Thymus (tissue), 11 donors: ENCODE data around the gene GUK1. TPM values are rescaled to one million over a fixed set of nuclear protein-coding genes. Genes with fewer than 3 reads are reported as not detected.
"Not testable (repeated sequence)": the region's sequence is repeated elsewhere in the genome, so short reads cannot be mapped to it uniquely, and the experiment has no call there.

Experiments used
- DNase-seq, 9 donors: peaks; one replicate each; pipeline ENCODE4 v3.0.0-alpha.2; 2013; ENCODE audit warnings: low spot score in 9 of 9, low read depth in 6 of 9, missing footprints in 1 of 9
- H3K27ac ChIP-seq, 2 donors: one replicate each; pipeline ENCODE4 v1.5.1; 2013; ENCODE audit warnings: control low read depth in 1 of 2, low read depth in 1 of 2, low read length in 1 of 2, mild to moderate bottlenecking in 1 of 2, moderate library complexity in 1 of 2
- H3K27me3 ChIP-seq, 2 donors: one replicate each; pipeline ENCODE4 v1.5.1; 2013; ENCODE audit warnings: low read length in 1 of 2; ENCODE audit not compliant: control insufficient read depth in 2 of 2, insufficient read depth in 1 of 2
- H3K36me3 ChIP-seq, 2 donors: one replicate each; pipeline ENCODE4 v1.5.1; 2013; ENCODE audit warnings: low read length in 1 of 2, mild to moderate bottlenecking in 1 of 2, moderate library complexity in 1 of 2; ENCODE audit not compliant: control insufficient read depth in 2 of 2, insufficient read depth in 2 of 2
- H3K4me1 ChIP-seq, 2 donors: one replicate each; pipeline ENCODE4 v1.5.1; 2013; ENCODE audit warnings: low read length in 2 of 2; ENCODE audit not compliant: control insufficient read depth in 2 of 2, insufficient read depth in 2 of 2
- H3K4me3 ChIP-seq, 2 donors: one replicate each; pipeline ENCODE4 v1.5.1; 2013; ENCODE audit warnings: low read length in 2 of 2, control low read depth in 1 of 2, mild to moderate bottlenecking in 1 of 2
- H3K9me3 ChIP-seq, 2 donors: one replicate each; pipeline ENCODE4 v1.5.1; 2013; ENCODE audit warnings: low read length in 1 of 2, mild to moderate bottlenecking in 1 of 2; ENCODE audit not compliant: control insufficient read depth in 2 of 2, insufficient read depth in 1 of 2
- WGBS: extraction: QIAGEN DNeasy Blood & Tissue Kit; methylation state at CpG from one replicate; pipeline ENCODE4 v1.1.7; 2013; 5-methylcytosine and 5-hydroxymethylcytosine counted together
- polyA plus RNA-seq: library from polyadenylated mRNA; stranded (reverse); fragments of 200-250 nt; gene quantifications from one replicate; pipeline ENCODE4 v1.2.3, GENCODE V29; 2013
- total RNA-seq: library from RNA; stranded (reverse); fragments of 120-200 nt; gene quantifications from one replicate; pipeline ENCODE4 v1.2.4, GENCODE V29; 2013
- donor health status: healthy.

Gene GUK1
- total and polyA plus RNA-seq, 2 donors, result 313 to 370 TPM

DNA sequence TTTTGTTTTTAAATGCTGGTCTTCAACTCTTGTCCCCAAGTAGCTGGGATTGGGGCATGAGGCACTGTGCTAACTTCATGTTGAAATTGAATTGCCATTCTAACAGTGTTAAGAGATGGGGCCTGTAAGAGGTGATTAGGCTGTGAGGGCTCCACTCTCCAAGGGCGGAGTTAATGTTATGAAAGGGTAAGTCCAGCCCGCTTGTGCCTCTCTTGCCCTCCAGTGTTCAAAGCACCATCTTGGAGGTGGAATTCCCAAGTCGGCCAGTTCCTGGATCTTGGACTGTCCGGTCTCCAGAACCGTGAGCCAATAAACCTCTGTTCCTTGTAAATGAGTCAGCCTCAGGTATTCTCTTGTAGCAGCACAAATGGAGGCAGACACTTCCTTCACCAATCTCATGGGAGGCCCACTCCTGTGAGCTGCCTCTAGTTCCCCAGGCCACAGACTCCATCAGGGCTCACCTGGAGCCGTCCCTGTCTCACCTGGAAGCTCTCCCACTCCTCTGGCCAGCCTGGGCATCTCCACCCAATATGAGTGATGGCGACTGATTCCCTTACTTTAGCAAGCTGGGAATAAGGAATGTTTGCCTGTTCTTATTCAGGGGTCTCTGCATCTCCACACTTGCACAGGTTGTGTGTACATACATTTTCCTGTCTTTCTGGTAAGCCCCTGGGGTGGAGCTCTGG lies 41.0 kb downstream of the GUK1 start:
- Histone ChIP-seq H3K36me3 (no peaks in the 10 kb centered on the region), H3K27me3 (no peaks in the 10 kb centered on the region), H3K9me3 (no peaks in the 10 kb centered on the region), H3K27ac (no peak overlapping the region), H3K4me3 (no peak overlapping the region), H3K4me1 (no peaks in the 10 kb centered on the region)
- WGBS, result 98% methylated on average over 7 of the region's 7 CpGs
- DNase-seq, result no peak

GRCh38 chr1:228181645-228182034 lies 41.6 kb downstream of the GUK1 start:
- 97% methylated on average over 9 of the region's 9 CpGs for WGBS
- H3K27ac ChIP-seq, result no peak overlapping the region
- H3K4me3 ChIP-seq, result no peak overlapping the region
- no peaks in the 10 kb centered on the region for H3K36me3 ChIP-seq
- no peaks in the 10 kb centered on the region for H3K9me3 ChIP-seq
- H3K27me3 ChIP-seq, result no peaks in the 10 kb centered on the region
- H3K4me1 ChIP-seq, result no peaks in the 10 kb centered on the region
- no peak for DNase-seq

DNA sequence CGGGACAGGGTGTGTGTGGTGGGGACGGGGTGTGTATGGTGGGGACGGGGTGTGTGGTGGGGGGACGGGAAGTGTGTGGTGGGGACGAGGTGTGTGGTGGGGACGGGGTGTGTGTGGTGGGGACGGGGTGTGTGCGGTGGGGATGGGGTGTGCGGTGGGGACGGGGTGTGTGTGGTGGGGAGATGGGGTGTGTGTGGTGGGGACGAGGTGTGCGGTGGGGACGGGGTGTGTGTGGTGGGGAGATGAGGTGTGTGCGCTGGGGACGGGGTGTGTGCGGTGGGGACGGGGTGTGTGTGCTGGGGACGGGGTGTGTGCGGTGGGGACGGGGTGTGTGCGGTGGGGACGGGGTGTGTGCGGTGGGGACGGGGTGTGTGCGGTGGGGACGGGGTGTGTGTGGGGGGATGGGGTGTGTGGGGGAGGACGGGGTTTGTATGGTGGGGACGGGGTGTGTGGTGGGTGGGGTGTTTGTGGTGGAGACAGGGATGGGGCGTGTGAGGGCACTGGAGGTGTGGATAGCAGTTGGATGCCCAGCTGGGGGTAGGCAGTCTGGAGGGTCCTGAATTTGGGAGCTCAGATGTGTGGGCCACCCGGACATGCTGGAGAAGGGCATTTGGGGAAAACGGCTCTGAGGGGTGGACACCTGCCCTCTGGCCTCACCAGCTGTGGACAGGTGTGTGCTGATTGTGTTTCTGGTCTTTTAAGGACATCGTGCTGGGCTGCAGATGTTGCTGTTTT lies 42.4 kb downstream of the GUK1 start:
- Histone ChIP-seq H3K27ac (no peak overlapping the region), H3K4me1 (no peaks in the 10 kb centered on the region), H3K4me3 (no peak overlapping the region), H3K27me3 (no peaks in the 10 kb centered on the region), H3K36me3 (no peaks in the 10 kb centered on the region), H3K9me3 (no peaks in the 10 kb centered on the region)
- no peak for DNase-seq
- WGBS, result 89% methylated on average over 32 of the region's 32 CpGs

- Histone ChIP-seq H3K9me3 (no peaks in the 10 kb centered on the region), H3K27ac (no peak overlapping the region), H3K4me1 (no peaks in the 10 kb centered on the region), H3K27me3 (no peaks in the 10 kb centered on the region), H3K36me3 (no peaks in the 10 kb centered on the region), H3K4me3 (no peak overlapping the region)
- WGBS, result 97% methylated on average over 7 of the region's 7 CpGs
- DNase-seq, result no peak
Measured at GRCh38 chr1:228184152-228184551, 44.1 kb downstream of the GUK1 start.

DNA sequence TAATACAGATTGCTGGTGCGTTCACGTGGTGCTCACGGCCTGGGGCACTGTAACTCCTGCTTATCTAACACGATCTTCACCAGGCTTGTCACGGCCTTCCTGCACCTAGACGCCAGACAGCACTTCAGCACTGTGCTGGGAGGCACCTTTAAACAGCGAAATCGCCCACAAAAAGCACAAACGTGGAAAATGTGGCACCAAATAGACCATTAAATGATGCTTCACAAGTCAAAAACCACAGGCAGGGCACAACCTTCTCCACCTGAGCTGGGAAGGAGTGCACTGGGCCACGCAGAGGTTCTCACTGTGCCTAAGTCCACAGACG lies 45.5 kb downstream of the GUK1 start:
- H3K9me3 ChIP-seq, result no peaks in the 10 kb centered on the region
- DNase-seq, result no peak
- H3K27ac ChIP-seq, result no peak overlapping the region

GRCh38 chr1:228188249-228188648 lies 48.2 kb downstream of the GUK1 start:
- not testable (repeated sequence) for H3K4me1 ChIP-seq, DNase-seq, H3K27ac ChIP-seq, H3K27me3 ChIP-seq, H3K4me3 ChIP-seq, H3K9me3 ChIP-seq, H3K36me3 ChIP-seq
- 95% methylated on average over 2 of the region's 2 CpGs for WGBS

More for the DNA sequence above, 45.5 kb downstream of the GUK1 start:
- 91% methylated on average over 11 of the region's 11 CpGs for WGBS
- Histone ChIP-seq H3K4me1 (no peaks in the 10 kb centered on the region), H3K27me3 (no peaks in the 10 kb centered on the region), H3K36me3 (no peaks in the 10 kb centered on the region), H3K4me3 (no peak overlapping the region)

DNA sequence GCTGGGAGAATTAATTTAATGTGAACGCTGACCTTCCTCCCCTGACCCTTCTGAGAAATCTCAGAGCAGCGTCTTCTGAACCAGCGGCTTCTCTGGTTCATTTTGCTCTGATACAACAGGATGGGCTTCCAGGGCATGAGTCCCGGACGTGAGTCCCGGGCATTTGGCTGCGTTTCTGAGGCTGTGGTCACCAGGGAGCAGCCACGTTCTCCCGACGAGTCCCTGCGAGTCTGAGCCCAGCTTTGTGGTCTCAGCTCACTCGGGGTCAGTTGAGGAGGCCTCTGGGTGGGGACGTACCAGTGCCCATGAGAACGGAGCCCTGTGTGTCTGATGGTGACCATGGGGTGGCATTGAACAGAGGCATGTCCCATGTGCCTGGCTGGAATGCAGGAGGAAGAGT lies 50.1 kb downstream of the GUK1 start:
- H3K9me3 ChIP-seq, result no peaks in the 10 kb centered on the region
- H3K27ac ChIP-seq, result no peak overlapping the region
- no peaks in the 10 kb centered on the region for H3K27me3 ChIP-seq
- no peaks in the 10 kb centered on the region for H3K36me3 ChIP-seq
- DNase-seq, result no peak
- WGBS, result 97% methylated on average over 14 of the region's 14 CpGs
- no peak overlapping the region for H3K4me3 ChIP-seq
- H3K4me1 ChIP-seq, result no peaks in the 10 kb centered on the region

DNA sequence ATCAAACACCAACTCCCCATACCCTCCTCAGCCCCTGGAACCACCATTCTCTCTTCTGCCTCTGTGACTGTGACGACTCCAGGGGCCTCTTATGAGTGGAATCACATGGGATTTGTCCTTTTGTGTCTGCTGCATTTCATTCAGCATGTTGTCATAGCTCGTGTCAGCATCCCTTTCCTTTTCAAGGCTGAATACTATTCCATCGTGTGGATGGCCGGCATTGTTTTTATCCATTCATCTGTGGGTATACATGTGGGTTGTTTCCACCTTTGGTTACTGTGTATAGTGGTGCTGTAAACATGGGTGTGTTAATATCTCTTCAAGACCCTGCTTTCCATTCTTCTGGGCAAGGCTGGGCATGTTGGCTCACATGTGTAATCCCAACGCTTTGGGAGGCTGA lies 50.7 kb downstream of the GUK1 start:
- no peaks in the 10 kb centered on the region for H3K27me3 ChIP-seq
- H3K4me1 ChIP-seq, result no peaks in the 10 kb centered on the region
- H3K27ac ChIP-seq, result no peak overlapping the region
- DNase-seq, result no peak
- 97% methylated on average over 5 of the region's 5 CpGs for WGBS
- no peak overlapping the region for H3K4me3 ChIP-seq
- no peaks in the 10 kb centered on the region for H3K9me3 ChIP-seq
- no peaks in the 10 kb centered on the region for H3K36me3 ChIP-seq

DNA sequence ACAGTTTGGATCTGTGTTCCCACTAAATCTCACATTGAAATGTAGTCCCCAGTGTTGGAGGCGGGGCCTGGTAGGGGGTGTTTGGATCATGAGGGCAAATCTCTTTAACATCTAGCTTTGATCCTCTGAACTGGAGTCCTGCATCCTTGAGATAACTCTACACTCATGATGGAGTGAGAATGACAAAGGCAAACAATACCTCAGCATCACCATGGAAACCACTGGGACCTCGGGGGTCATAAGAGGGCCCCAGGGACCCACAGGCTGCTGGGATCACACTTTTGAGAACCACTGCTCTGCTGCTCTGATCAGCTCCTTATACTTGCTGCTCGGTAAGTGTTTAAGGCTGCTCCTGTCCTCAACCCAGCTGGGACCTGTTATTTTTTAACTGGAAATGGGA lies 54.4 kb downstream of the GUK1 start:
- H3K9me3 ChIP-seq, result peaks cover 3 to 8% of the 10 kb centered on the region in 2 donors
- no peak overlapping the region for H3K27ac ChIP-seq
- no peaks in the 10 kb centered on the region for H3K27me3 ChIP-seq
- no peaks in the 10 kb centered on the region for H3K36me3 ChIP-seq
- no peaks in the 10 kb centered on the region for H3K4me1 ChIP-seq
- 93% methylated on average over 3 of the region's 3 CpGs for WGBS
- no peak for DNase-seq
- no peak overlapping the region for H3K4me3 ChIP-seq
